SH-SY5Y (cell line): ENCODE results near the gene CRTAC1.

ENCODE experiments used
- GATA2 ChIP-seq: IDR thresholded peaks from 2 replicates; pipeline ENCODE4 v1.6.1; 2011; ENCODE audit warnings: mild to moderate bottlenecking, low read depth, low read length
- GATA3 ChIP-seq: IDR thresholded peaks from 2 replicates; pipeline ENCODE4 v1.6.1; 2011; ENCODE audit warnings: low read depth, mild to moderate bottlenecking, low read length, moderate library complexity

- TF ChIP-seq GATA2 (no peak), GATA3 (no peak)
These were observed 133.6 kb downstream of the CRTAC1 start for GRCh38 chr10:97896756-97897358.
